ENCODE results near the gene EFNB3.
A peak's percentile ranks its signal among the peaks of the same experiment; 100 is the strongest.

Gene EFNB3

DNA sequence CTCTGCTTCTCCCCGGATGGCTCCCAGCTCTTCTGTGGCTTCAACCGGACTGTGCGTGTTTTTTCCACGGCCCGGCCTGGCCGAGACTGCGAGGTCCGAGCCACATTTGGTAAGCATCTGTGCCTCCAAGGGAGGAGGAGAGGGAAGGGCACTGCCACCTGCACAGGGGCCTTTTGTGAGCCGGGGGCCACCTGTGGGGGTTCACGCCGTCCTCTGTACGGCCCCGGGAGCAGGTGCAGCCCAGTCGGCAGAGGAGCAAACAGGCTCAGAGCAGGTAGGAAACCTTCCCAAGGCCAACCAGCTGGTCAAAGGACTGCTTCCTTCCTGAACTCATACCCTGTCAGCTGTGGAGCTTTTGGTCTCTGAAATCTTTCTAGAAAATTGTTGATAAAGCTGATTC is 3.3 kb upstream of the EFNB3 start:
- DNase-seq: no peak

- DNase-seq: no peak
Observed at GRCh38 chr17:7702776-7703175, 2.2 kb upstream of the EFNB3 start.

GRCh38 chr17:7703584-7704479 is 1.2 kb upstream of the EFNB3 start:
- no peak for DNase-seq

- DNase-seq: no peak
Observed at GRCh38 chr17:7705269-7706255, 560 bp downstream of the EFNB3 start.

- no peak for DNase-seq
Observed at GRCh38 chr17:7706631-7707354, 1.8 kb downstream of the EFNB3 start.

DNA sequence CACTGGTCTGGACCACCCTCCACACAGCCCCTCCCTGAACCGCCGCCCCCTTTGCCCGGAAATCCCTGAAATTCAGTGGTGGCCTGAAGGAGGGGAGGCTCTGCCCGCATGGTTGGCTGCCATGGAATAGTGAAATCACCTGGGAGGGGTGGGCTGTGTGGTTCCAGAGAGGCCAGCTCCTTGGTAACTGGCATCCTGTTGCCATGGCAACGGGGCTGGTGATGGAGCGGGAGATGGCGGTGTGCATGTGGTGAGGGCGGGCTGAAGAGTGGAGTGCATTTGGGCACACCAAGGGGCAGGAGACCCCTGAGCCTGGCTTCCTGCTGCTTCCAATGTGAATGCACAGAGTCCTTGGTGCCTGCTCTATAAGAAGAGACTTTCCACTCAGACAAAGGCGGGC is 2.4 kb downstream of the EFNB3 start:
- no peak for DNase-seq

DNA sequence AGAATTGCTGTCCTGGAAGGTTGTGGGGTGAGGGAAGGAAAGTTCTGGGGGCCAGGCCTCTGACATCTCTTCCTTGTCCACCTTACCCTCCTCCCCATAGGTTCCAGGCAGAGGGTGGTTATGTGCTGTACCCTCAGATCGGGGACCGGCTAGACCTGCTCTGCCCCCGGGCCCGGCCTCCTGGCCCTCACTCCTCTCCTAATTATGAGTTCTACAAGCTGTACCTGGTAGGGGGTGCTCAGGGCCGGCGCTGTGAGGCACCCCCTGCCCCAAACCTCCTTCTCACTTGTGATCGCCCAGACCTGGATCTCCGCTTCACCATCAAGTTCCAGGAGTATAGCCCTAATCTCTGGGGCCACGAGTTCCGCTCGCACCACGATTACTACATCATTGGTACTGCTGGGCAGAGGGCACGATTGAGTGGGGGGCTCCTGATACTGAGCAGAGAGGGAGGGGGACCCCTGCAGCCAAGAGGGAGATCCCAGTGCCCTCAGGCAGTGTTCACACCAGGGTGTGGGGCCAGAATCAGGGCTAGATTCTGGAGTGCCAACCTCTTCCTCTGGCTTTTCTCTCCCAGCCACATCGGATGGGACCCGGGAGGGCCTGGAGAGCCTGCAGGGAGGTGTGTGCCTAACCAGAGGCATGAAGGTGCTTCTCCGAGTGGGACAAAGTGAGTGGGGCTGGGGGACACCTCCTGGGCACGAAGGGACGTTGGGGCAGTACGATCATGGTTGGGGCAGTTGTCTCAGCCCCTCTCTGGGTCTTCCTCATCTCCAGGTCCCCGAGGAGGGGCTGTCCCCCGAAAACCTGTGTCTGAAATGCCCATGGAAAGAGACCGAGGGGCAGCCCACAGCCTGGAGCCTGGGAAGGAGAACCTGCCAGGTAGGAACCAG is 3.1 kb downstream of the EFNB3 start:
- no peak for DNase-seq

DNA sequence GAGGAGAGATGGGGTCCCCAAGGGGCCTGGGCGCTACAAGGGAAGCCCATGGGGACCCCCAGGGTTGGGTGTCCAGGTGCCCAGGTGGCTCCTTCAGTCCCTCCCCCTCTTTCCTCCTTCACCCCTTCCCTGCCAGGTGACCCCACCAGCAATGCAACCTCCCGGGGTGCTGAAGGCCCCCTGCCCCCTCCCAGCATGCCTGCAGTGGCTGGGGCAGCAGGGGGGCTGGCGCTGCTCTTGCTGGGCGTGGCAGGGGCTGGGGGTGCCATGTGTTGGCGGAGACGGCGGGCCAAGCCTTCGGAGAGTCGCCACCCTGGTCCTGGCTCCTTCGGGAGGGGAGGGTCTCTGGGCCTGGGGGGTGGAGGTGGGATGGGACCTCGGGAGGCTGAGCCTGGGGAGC is 4.0 kb downstream of the EFNB3 start:
- DNase-seq: no peak

GRCh38 chr17:7710301-7710700 is 5.3 kb downstream of the EFNB3 start:
- DNase-seq: no peak

GRCh38 chr17:7711051-7711755 is 6.2 kb downstream of the EFNB3 start:
- no peak for DNase-seq

DNA sequence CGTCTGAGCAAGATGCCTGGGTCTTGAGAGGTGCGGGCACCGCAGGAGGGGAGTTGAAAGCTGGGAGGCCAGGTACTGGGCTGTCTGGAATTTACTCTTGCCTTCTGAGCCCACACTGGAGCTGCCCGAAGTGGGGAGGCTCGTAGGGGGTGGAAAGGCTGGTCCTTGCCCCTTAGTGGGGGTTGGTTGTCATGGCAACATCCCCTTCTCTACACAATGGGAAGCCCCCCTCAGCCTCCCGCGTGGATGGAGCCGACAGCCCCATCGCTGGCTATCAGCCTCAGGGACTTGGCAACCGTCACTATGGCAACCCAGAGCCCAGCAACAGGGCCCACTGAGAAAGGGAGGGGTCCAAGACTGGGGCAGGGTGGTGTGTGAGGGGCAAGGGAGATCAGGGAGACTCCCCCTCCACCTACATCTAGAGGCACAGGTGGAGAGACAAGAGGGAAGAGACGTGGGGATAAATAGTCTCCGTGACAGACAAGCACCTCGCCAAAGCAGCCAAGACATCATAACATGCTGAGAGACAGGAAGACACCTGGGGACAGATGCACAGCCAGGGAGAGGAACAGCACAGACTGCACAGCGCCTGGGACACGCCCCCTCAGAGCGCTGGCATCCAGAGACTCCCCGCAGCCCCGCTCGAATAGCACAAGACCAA is 7.2 kb downstream of the EFNB3 start:
- DNase-seq: no peak

DNA sequence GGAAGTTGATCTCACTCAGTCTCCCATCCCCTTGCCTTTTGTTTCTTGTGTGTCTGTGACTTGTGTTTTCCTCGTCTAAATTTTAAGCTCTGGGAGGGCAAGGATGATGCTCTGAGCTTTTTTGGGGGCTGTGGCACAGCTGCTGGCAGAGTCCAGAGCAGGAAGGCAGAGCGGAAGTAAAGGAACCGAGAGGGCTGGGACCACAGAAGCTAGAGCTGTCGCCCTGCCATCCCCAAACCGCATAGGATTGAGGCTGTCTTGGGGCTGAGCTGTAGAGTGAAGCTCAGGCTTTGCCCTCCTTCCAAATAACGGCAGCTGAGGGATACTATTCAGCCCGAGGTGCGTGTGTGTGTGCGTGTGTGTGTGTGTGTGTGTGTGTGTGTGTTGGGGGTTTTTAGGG is 8.8 kb downstream of the EFNB3 start:
- DNase-seq: no peak

DNA sequence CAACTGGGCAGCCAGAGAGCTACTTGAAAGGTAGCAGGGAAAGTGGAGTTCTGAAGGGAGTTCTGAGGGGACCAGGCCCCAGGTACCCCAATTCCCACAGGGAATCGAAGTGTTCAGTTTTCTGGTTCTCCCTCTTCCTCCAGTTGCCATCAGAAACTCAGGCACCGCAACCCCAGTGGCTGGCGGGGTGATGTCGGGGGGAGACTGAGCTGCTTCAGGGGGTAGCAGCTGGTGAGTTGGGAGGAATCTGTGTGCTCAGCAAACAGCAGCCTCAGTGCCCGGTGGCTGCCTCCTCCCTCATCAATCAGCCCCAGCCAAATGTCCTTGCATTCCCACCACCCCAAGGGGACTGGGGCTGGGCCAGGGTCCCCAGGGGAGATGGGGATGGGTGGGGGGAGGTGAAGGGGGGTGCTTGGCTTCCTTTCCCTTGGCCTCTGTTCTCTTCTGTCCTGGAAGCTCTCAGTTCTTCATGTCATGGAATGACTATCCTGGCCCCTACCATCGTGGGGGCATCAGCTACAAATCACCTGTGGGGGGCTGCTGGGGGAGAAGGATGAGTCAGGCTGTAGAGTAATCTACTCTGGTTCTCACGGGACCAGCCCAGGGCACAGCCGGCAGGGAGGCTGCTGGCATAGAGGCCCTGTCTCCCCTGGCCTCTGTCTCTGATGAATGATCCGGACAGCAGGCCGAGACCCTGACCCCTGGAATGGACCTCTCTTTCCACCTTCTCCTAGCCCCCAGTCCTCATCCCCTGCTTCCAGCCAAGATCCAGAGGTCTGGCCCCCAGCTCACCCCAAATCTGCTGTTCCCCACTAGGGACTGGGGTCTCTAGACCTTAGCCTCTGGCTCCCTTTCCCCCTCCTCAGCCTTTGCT is 10.0 kb downstream of the EFNB3 start:
- no peak for DNase-seq

GRCh38 chr17:7715936-7716886 is 11.2 kb downstream of the EFNB3 start:
- DNase-seq: no peak

- DNase-seq: peak in 1 of 2 experiments; percentile 27
Observed at GRCh38 chr17:7716901-7717755, 12.1 kb downstream of the EFNB3 start, which contains the start of gene DNAH2. Gene DNAH2, plus strand, starts transcription at chr17:7717744. Its CDS starts 1,991 bp downstream, at chr17:7719735.

GRCh38 chr17:7717756-7718350 is 12.9 kb downstream of the EFNB3 start:
- peak; percentile 36 to 46 for DNase-seq

- no peak for DNase-seq
Observed at GRCh38 chr17:7719661-7720060, 14.7 kb downstream of the EFNB3 start.
